ENCODE data around the gene FOSL2.

DNA sequence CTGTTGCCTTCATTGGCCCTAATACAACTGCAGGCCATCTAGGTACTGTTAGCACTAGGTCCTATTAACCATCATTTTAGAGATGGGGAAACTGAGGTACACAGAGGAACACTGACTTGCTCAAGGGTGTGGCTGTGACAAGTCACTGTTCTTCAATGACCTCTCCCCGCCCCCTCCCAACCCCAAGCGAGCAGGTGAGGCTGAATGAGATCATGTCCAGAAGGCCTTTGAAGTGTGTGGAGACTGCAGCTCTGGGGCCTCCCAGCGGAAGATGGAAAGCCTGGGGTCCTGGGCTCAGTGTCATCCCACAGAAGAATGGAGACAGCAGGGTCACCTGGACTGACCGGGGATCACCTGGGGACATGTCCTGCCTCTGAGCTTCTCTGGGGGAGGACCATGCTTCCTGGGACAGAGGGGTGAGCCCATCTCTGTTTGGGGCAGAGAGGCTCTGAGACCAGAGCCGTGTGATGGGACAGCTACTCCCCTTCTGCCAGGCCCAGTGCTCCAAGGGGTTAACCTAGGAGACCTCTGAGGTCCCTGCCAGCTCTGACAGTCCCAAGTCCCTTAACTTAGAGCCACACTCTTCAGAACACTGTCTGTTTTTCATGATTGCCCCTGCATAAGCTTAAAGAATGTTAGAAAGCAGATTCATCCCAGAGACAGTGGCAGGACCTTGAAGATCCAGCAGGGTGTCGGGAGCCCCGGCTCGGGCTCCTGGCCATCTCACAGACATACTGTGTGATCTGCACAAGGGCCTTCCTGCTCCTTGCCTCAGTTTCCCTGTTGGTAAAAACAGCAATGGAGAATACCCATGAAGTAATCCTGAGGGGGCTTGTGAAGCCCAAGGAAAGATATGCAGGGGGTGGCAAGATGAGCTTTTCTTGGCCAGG is 16.7 kb upstream of the FOSL2 start:
- TF ChIP-seq, protein P1, sequence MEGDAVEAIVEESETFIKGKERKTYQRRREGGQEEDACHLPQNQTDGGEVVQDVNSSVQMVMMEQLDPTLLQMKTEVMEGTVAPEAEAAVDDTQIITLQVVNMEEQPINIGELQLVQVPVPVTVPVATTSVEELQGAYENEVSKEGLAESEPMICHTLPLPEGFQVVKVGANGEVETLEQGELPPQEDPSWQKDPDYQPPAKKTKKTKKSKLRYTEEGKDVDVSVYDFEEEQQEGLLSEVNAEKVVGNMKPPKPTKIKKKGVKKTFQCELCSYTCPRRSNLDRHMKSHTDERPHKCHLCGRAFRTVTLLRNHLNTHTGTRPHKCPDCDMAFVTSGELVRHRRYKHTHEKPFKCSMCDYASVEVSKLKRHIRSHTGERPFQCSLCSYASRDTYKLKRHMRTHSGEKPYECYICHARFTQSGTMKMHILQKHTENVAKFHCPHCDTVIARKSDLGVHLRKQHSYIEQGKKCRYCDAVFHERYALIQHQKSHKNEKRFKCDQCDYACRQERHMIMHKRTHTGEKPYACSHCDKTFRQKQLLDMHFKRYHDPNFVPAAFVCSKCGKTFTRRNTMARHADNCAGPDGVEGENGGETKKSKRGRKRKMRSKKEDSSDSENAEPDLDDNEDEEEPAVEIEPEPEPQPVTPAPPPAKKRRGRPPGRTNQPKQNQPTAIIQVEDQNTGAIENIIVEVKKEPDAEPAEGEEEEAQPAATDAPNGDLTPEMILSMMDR (IDR thresholded peaks at IDR 0.05; ENCODE audit: low read length) = no peak
- no peak for TF ChIP-seq EZH2phosphoT487 (IDR thresholded peaks at IDR 0.05; ENCODE audit: low read length)
